Activated CD4-positive, alpha-beta T cell treated with anti-CD3 and anti-CD28 coated beads for 36 hours (primary cell): ENCODE data around the gene POMZP3. TPM values are rescaled to one million over a fixed set of nuclear protein-coding genes. Genes with fewer than 3 reads are reported as not detected.
"Not testable (repeated sequence)": the region's sequence is repeated elsewhere in the genome, so short reads cannot be mapped to it uniquely, and the experiment has no call there.

Source experiments
- ATAC-seq: fragments of 200-7000 bp; cut with Tn5 transposase; one replicate; pipeline ENCODE4 v1.10.0; 2021; ENCODE audit warnings: mild to moderate bottlenecking, moderate library complexity
- CTCF ChIA-PET: fragments of 350-600 bp; sonication (Branson Sonifier 250); formaldehyde crosslinking; loops from one replicate; lab custom pipeline; 2021; ENCODE audit warnings: antibody characterized with exemption; lab: Charles Lee
- POLR2A ChIA-PET: fragments of 350-600 bp; sonication (Branson Sonifier 250); formaldehyde crosslinking; loops from one replicate; lab custom pipeline; 2021; ENCODE audit warnings: antibody characterized with exemption, inconsistent platforms; lab: Charles Lee
- DNase-seq: peaks from one replicate; pipeline ENCODE4 v3.0.0-alpha.2; 2020
- H3K27ac Mint-ChIP-seq: one replicate; pipeline ENCODE4 v1.8.0; 2021; ENCODE audit warnings: mixed read lengths
- H3K27me3 Mint-ChIP-seq: one replicate; pipeline ENCODE4 v1.8.0; 2021; ENCODE audit warnings: mixed read lengths
- H3K36me3 Mint-ChIP-seq: one replicate; pipeline ENCODE4 v1.8.0; 2021; ENCODE audit warnings: low read depth, mixed read lengths
- H3K4me1 Mint-ChIP-seq: one replicate; pipeline ENCODE4 v1.8.0; 2021; ENCODE audit warnings: mixed read lengths
- H3K4me3 Mint-ChIP-seq: one replicate; pipeline ENCODE4 v1.8.0; 2021; ENCODE audit warnings: mild to moderate bottlenecking, moderate library complexity, mixed read lengths
- H3K9me3 Mint-ChIP-seq: one replicate; pipeline ENCODE4 v1.8.0; 2021; ENCODE audit warnings: low read depth, mixed read lengths
- intact Hi-C, 2 experiments: fragments of 100-400 bp; cut with DNase I in 1 of 2; cut with micrococcal nuclease in 1 of 2; formaldehyde crosslinking; loops; one replicate each; pipeline versions ENCODE4 v1.14.2 to v1.15.1; 2022 to 2024; cut with DNase I, micrococcal nuclease
- total RNA-seq, 2 experiments: library from RNA; stranded (reverse); gene quantifications; one replicate each; pipeline ENCODE4 v1.2.3, GENCODE V29; 2021

The POMZP3 gene
- total RNA-seq, 2 experiments from 2014 or later, result 9.0 to 9.9 TPM

GRCh38 chr7:76608469-76608868 is 18.6 kb downstream of the POMZP3 start:
- peak; percentile 17 for DNase-seq

GRCh38 chr7:76606027-76606426 is 21.1 kb downstream of the POMZP3 start:
- H3K9me3 Mint-ChIP-seq, H3K27me3 Mint-ChIP-seq, H3K36me3 Mint-ChIP-seq, intact Hi-C loops, CTCF ChIA-PET, H3K4me3 Mint-ChIP-seq, POLR2A ChIA-PET: not testable (repeated sequence)
- peak overlapping the region; percentile 67 for H3K27ac Mint-ChIP-seq
- H3K4me1 Mint-ChIP-seq, result peaks cover 13% of the 10 kb centered on the region
- ATAC-seq (peak; percentile 96), DNase-seq (peak; percentile 75)

More at GRCh38 chr7:76608469-76608868, 18.6 kb downstream of the POMZP3 start:
- H3K9me3 Mint-ChIP-seq, CTCF ChIA-PET, H3K36me3 Mint-ChIP-seq, ATAC-seq, intact Hi-C loops, H3K27me3 Mint-ChIP-seq, POLR2A ChIA-PET, H3K4me3 Mint-ChIP-seq: not testable (repeated sequence)
- Mint-ChIP-seq H3K27ac (peak overlapping the region; percentile 51), H3K4me1 (peaks cover 13% of the 10 kb centered on the region)

- CTCF ChIA-PET, H3K36me3 Mint-ChIP-seq, H3K4me3 Mint-ChIP-seq, DNase-seq, H3K27me3 Mint-ChIP-seq, ATAC-seq, intact Hi-C loops, H3K9me3 Mint-ChIP-seq: not testable (repeated sequence)
- Mint-ChIP-seq H3K4me1 (peaks cover 31% of the 10 kb centered on the region), H3K27ac (peak overlapping the region; percentile 61)
- POLR2A ChIA-PET, result interaction anchor here (0.6 kb wide), 1 partner anchor 154 kb away, joined by 8 read pairs; no protein-coding TSS in a partner anchor
These were observed 26.4 kb downstream of the POMZP3 start for GRCh38 chr7:76600650-76601049.

- H3K4me3 Mint-ChIP-seq, result not testable (repeated sequence)
These were observed 27.0 kb downstream of the POMZP3 start for GRCh38 chr7:76600116-76600482.

GRCh38 chr7:76598590-76599264 is 28.4 kb downstream of the POMZP3 start:
- peaks cover 38% of the 10 kb centered on the region for H3K4me1 Mint-ChIP-seq
- intact Hi-C loops, H3K4me3 Mint-ChIP-seq, CTCF ChIA-PET, H3K36me3 Mint-ChIP-seq, DNase-seq, ATAC-seq, H3K27ac Mint-ChIP-seq, H3K9me3 Mint-ChIP-seq, H3K27me3 Mint-ChIP-seq: not testable (repeated sequence)
- POLR2A ChIA-PET, result interaction anchor here (0.7 kb wide), 1 partner anchor 720 kb away, joined by 4 read pairs; the partner anchor contains the start of gene RHBDD2

More at GRCh38 chr7:76600116-76600482, 27.0 kb downstream of the POMZP3 start:
- H3K36me3 Mint-ChIP-seq, POLR2A ChIA-PET, H3K27me3 Mint-ChIP-seq, CTCF ChIA-PET, intact Hi-C loops, H3K9me3 Mint-ChIP-seq, DNase-seq: not testable (repeated sequence)
- peak; percentile 87 for ATAC-seq
- peaks cover 36% of the 10 kb centered on the region for H3K4me1 Mint-ChIP-seq
- H3K27ac Mint-ChIP-seq, result peak overlapping the region; percentile 61

- POLR2A ChIA-PET, intact Hi-C loops, H3K36me3 Mint-ChIP-seq, CTCF ChIA-PET, DNase-seq, H3K9me3 Mint-ChIP-seq, ATAC-seq, H3K4me3 Mint-ChIP-seq, H3K27me3 Mint-ChIP-seq: not testable (repeated sequence)
- H3K4me1 Mint-ChIP-seq, result peaks cover 38% of the 10 kb centered on the region
- H3K27ac Mint-ChIP-seq, result peak overlapping the region; percentile 10
These were observed 29.8 kb downstream of the POMZP3 start for GRCh38 chr7:76597288-76597687.

- DNase-seq, intact Hi-C loops, H3K27ac Mint-ChIP-seq, H3K27me3 Mint-ChIP-seq, CTCF ChIA-PET, POLR2A ChIA-PET, H3K4me3 Mint-ChIP-seq, ATAC-seq, H3K9me3 Mint-ChIP-seq: not testable (repeated sequence)
- peaks cover 36% of the 10 kb centered on the region for H3K4me1 Mint-ChIP-seq
- peaks cover 12% of the 10 kb centered on the region for H3K36me3 Mint-ChIP-seq
These were observed 34.4 kb downstream of the POMZP3 start for GRCh38 chr7:76592694-76593093.

GRCh38 chr7:76591602-76592304 is 35.3 kb downstream of the POMZP3 start:
- H3K27me3 Mint-ChIP-seq, H3K27ac Mint-ChIP-seq, intact Hi-C loops, H3K4me3 Mint-ChIP-seq, POLR2A ChIA-PET, H3K9me3 Mint-ChIP-seq, DNase-seq, CTCF ChIA-PET, ATAC-seq: not testable (repeated sequence)
- Mint-ChIP-seq H3K36me3 (peaks cover 12% of the 10 kb centered on the region), H3K4me1 (peaks cover 37% of the 10 kb centered on the region)

GRCh38 chr7:76591033-76591432 is 36.0 kb downstream of the POMZP3 start:
- Mint-ChIP-seq H3K4me1 (peaks cover 35% of the 10 kb centered on the region), H3K36me3 (peaks cover 12% of the 10 kb centered on the region)
- H3K27me3 Mint-ChIP-seq, POLR2A ChIA-PET, ATAC-seq, H3K27ac Mint-ChIP-seq, H3K9me3 Mint-ChIP-seq, DNase-seq, CTCF ChIA-PET, intact Hi-C loops, H3K4me3 Mint-ChIP-seq: not testable (repeated sequence)

- H3K27ac Mint-ChIP-seq, POLR2A ChIA-PET, CTCF ChIA-PET: not testable (repeated sequence)
These were observed 38.5 kb downstream of the POMZP3 start for GRCh38 chr7:76588586-76588985.

GRCh38 chr7:76586585-76587315 is 40.3 kb downstream of the POMZP3 start:
- H3K4me3 Mint-ChIP-seq, H3K9me3 Mint-ChIP-seq: not testable (repeated sequence)
- POLR2A ChIA-PET, result interaction anchor here (0.6 kb wide), 1 partner anchor 249 kb away, joined by 3 read pairs; no protein-coding TSS in a partner anchor

More at GRCh38 chr7:76588586-76588985, 38.5 kb downstream of the POMZP3 start:
- ATAC-seq, result peak; percentile 38
- H3K36me3 Mint-ChIP-seq, result peaks cover 14% of the 10 kb centered on the region
- DNase-seq, H3K9me3 Mint-ChIP-seq, intact Hi-C loops, H3K4me3 Mint-ChIP-seq, H3K27me3 Mint-ChIP-seq: not testable (repeated sequence)
- peaks cover 40% of the 10 kb centered on the region for H3K4me1 Mint-ChIP-seq

More at GRCh38 chr7:76586585-76587315, 40.3 kb downstream of the POMZP3 start:
- Mint-ChIP-seq H3K36me3 (peaks cover 14% of the 10 kb centered on the region), H3K4me1 (peaks cover 52% of the 10 kb centered on the region)
- DNase-seq, H3K27me3 Mint-ChIP-seq, ATAC-seq, intact Hi-C loops, H3K27ac Mint-ChIP-seq, CTCF ChIA-PET: not testable (repeated sequence)
